Activated CD8-positive, alpha-beta T cell treated with anti-CD3 and anti-CD28 coated beads, Interleukin-2, amount 10 ng/mL, durations not matched to agents 7 days and 5 days (primary cell): ENCODE results near the gene TMPRSS6. TPM values are rescaled to one million over a fixed set of nuclear protein-coding genes. Genes with fewer than 3 reads are reported as not detected.
A peak's percentile ranks its signal among the peaks of the same experiment; 100 is the strongest.

ENCODE experiments used
- ATAC-seq: fragments of 150-1000 bp; cut with Tn5 transposase; one replicate; pipeline ENCODE4 v1.10.0; 2021; ENCODE audit warnings: moderate library complexity
- CTCF ChIA-PET: fragments of 350-600 bp; sonication (Branson Sonifier 250); formaldehyde crosslinking; loops from one replicate; lab custom pipeline; 2021; ENCODE audit warnings: antibody characterized with exemption; lab: Charles Lee
- POLR2A ChIA-PET: fragments of 350-600 bp; sonication (Branson Sonifier 250); formaldehyde crosslinking; loops from one replicate; lab custom pipeline; 2021; ENCODE audit warnings: antibody characterized with exemption; lab: Charles Lee
- DNase-seq: peaks from one replicate; pipeline ENCODE4 v3.0.0-alpha.2; 2020
- H3K27ac Mint-ChIP-seq: one replicate; pipeline ENCODE4 v1.8.0; 2021; ENCODE audit warnings: mild to moderate bottlenecking, mixed read lengths
- H3K27me3 Mint-ChIP-seq: one replicate; pipeline ENCODE4 v1.8.0; 2021; ENCODE audit warnings: low read depth, mixed read lengths
- H3K36me3 Mint-ChIP-seq: one replicate; pipeline ENCODE4 v1.8.0; 2021; ENCODE audit warnings: low read depth, mixed read lengths
- H3K4me1 Mint-ChIP-seq: one replicate; pipeline ENCODE4 v1.8.0; 2021; ENCODE audit warnings: low read depth, mixed read lengths
- H3K4me3 Mint-ChIP-seq: one replicate; pipeline ENCODE4 v1.8.0; 2021; ENCODE audit warnings: mild to moderate bottlenecking, mixed read lengths
- H3K9me3 Mint-ChIP-seq: one replicate; pipeline ENCODE4 v1.8.0; 2022; ENCODE audit warnings: mixed read lengths; ENCODE audit not compliant: insufficient read depth
- total RNA-seq, 2 experiments: library from RNA; stranded (reverse); gene quantifications; one replicate each; pipeline ENCODE4 v1.2.3, GENCODE V29; 2021

Gene TMPRSS6
- total RNA-seq, 2 experiments from 2014 or later: 1.1 TPM

- DNase-seq (peak; percentile 48), ATAC-seq (no peak)
- no peak overlapping the region for H3K4me3 Mint-ChIP-seq
- H3K36me3 Mint-ChIP-seq: peaks cover 74% of the 10 kb centered on the region
- no peaks in the 10 kb centered on the region for H3K27me3 Mint-ChIP-seq
- peaks cover 60% of the 10 kb centered on the region for H3K4me1 Mint-ChIP-seq
- ChIA-PET CTCF (interaction anchor here (0.6 to 9.9 kb wide), 16 partner anchors 11 to 122 kb away, joined by 3 to 135 read pairs (median 4); partner anchors contain the start of gene IL2RB), POLR2A (interaction anchor here (1.0 to 8.7 kb wide), 4 partner anchors 10 to 46 kb away, joined by 4 to 99 read pairs (median 11); partner anchors contain the start of gene IL2RB)
- peak overlapping the region; percentile 69 for H3K27ac Mint-ChIP-seq
- H3K9me3 Mint-ChIP-seq: no peaks in the 10 kb centered on the region
Observed at GRCh38 chr22:37126882-37127281, 17.4 kb upstream of the TMPRSS6 start.

- Mint-ChIP-seq H3K9me3 (no peaks in the 10 kb centered on the region), H3K4me3 (no peak overlapping the region), H3K36me3 (peaks cover 74% of the 10 kb centered on the region), H3K27ac (peak overlapping the region; percentile 69), H3K4me1 (peaks cover 63% of the 10 kb centered on the region), H3K27me3 (no peaks in the 10 kb centered on the region)
- POLR2A ChIA-PET: interaction anchor here (1.0 to 8.7 kb wide), 4 partner anchors 10 to 45 kb away, joined by 4 to 99 read pairs (median 11); partner anchors contain the start of gene IL2RB
- CTCF ChIA-PET: interaction anchor here (0.6 to 9.9 kb wide), 15 partner anchors 14 to 123 kb away, joined by 3 to 135 read pairs (median 4); partner anchors contain the start of gene IL2RB
- no peak for DNase-seq
- ATAC-seq: no peak
Observed at GRCh38 chr22:37126383-37126782, 16.9 kb upstream of the TMPRSS6 start.

- Mint-ChIP-seq H3K27ac (peak overlapping the region; percentile 100), H3K4me1 (peaks cover 82% of the 10 kb centered on the region), H3K4me3 (no peak overlapping the region), H3K36me3 (peaks cover 66% of the 10 kb centered on the region), H3K9me3 (no peaks in the 10 kb centered on the region), H3K27me3 (no peaks in the 10 kb centered on the region)
- ChIA-PET POLR2A (interaction anchor here (1.4 to 8.7 kb wide), 8 partner anchors 20 to 347 kb away, joined by 3 to 99 read pairs (median 14); partner anchors contain the start of genes IFT27 and IL2RB), CTCF (interaction anchor here (1.1 to 9.9 kb wide), 9 partner anchors 27 to 77 kb away, joined by 3 to 135 read pairs (median 6); partner anchors contain the start of gene IL2RB)
- DNase-seq: no peak
- ATAC-seq: no peak
Observed at GRCh38 chr22:37123649-37124048, 14.1 kb upstream of the TMPRSS6 start.

GRCh38 chr22:37122598-37123180 lies 13.2 kb upstream of the TMPRSS6 start:
- H3K36me3 Mint-ChIP-seq: peaks cover 64% of the 10 kb centered on the region
- ChIA-PET POLR2A (interaction anchor here (0.6 to 8.7 kb wide), 23 partner anchors 9 to 346 kb away, joined by 3 to 99 read pairs (median 7); partner anchors contain the start of genes IFT27, IL2RB and RAC2), CTCF (interaction anchor here (0.5 to 9.9 kb wide), 26 partner anchors 9 to 688 kb away, joined by 3 to 135 read pairs (median 4); partner anchors contain the start of genes IFT27, IL2RB, KCTD17 and NCF4)
- peak overlapping the region; percentile 78 for H3K4me3 Mint-ChIP-seq
- no peaks in the 10 kb centered on the region for H3K27me3 Mint-ChIP-seq
- H3K9me3 Mint-ChIP-seq: no peaks in the 10 kb centered on the region
- DNase-seq (no peak), ATAC-seq (no peak)
- peak overlapping the region; percentile 100 for H3K27ac Mint-ChIP-seq
- peaks cover 90% of the 10 kb centered on the region for H3K4me1 Mint-ChIP-seq

GRCh38 chr22:37121887-37122591 lies 12.5 kb upstream of the TMPRSS6 start:
- H3K4me3 Mint-ChIP-seq: peak overlapping the region; percentile 78
- peak overlapping the region; percentile 100 for H3K27ac Mint-ChIP-seq
- H3K4me1 Mint-ChIP-seq: peaks cover 90% of the 10 kb centered on the region
- peak; percentile 98 for ATAC-seq
- no peaks in the 10 kb centered on the region for H3K27me3 Mint-ChIP-seq
- H3K36me3 Mint-ChIP-seq: peaks cover 59% of the 10 kb centered on the region
- CTCF ChIA-PET: interaction anchor here (0.5 to 9.9 kb wide), 27 partner anchors 10 to 687 kb away, joined by 3 to 135 read pairs (median 4); partner anchors contain the start of genes IFT27, IL2RB, KCTD17 and NCF4
- no peaks in the 10 kb centered on the region for H3K9me3 Mint-ChIP-seq
- POLR2A ChIA-PET: interaction anchor here (0.6 to 8.7 kb wide), 28 partner anchors 8 to 345 kb away, joined by 3 to 99 read pairs (median 4); partner anchors contain the start of genes IFT27, IL2RB and RAC2
- peak; percentile 97 for DNase-seq

GRCh38 chr22:37120569-37121340 lies 11.2 kb upstream of the TMPRSS6 start:
- Mint-ChIP-seq H3K4me3 (peak overlapping the region; percentile 27), H3K9me3 (no peaks in the 10 kb centered on the region), H3K27ac (peak overlapping the region; percentile 100), H3K27me3 (no peaks in the 10 kb centered on the region), H3K4me1 (peaks cover 92% of the 10 kb centered on the region), H3K36me3 (peaks cover 50% of the 10 kb centered on the region)
- no peak for DNase-seq
- POLR2A ChIA-PET: interaction anchor here (0.6 to 8.7 kb wide), 11 partner anchors 11 to 122 kb away, joined by 3 to 99 read pairs (median 4); partner anchors contain the start of genes IL2RB and RAC2
- ATAC-seq: no peak
- CTCF ChIA-PET: interaction anchor here (0.8 to 9.9 kb wide), 9 partner anchors 11 to 78 kb away, joined by 3 to 135 read pairs (median 10); partner anchors contain the start of gene IL2RB

- peaks cover 92% of the 10 kb centered on the region for H3K4me1 Mint-ChIP-seq
- H3K36me3 Mint-ChIP-seq: peaks cover 48% of the 10 kb centered on the region
- ChIA-PET POLR2A (interaction anchor here (0.6 to 8.7 kb wide), 6 partner anchors 12 to 123 kb away, joined by 3 to 99 read pairs (median 44); partner anchors contain the start of genes IL2RB and RAC2), CTCF (interaction anchor here (0.9 to 9.9 kb wide), 5 partner anchors 40 to 80 kb away, joined by 3 to 135 read pairs (median 8); no protein-coding TSS in a partner anchor)
- DNase-seq (no peak), ATAC-seq (no peak)
- H3K9me3 Mint-ChIP-seq: no peaks in the 10 kb centered on the region
- peak overlapping the region; percentile 87 for H3K27ac Mint-ChIP-seq
- no peaks in the 10 kb centered on the region for H3K27me3 Mint-ChIP-seq
- H3K4me3 Mint-ChIP-seq: no peak overlapping the region
Observed at GRCh38 chr22:37119872-37120271, 10.4 kb upstream of the TMPRSS6 start.

GRCh38 chr22:37118083-37118482 lies 8.6 kb upstream of the TMPRSS6 start:
- Mint-ChIP-seq H3K9me3 (no peaks in the 10 kb centered on the region), H3K36me3 (peaks cover 30% of the 10 kb centered on the region), H3K4me3 (no peak overlapping the region), H3K27me3 (no peaks in the 10 kb centered on the region), H3K27ac (peak overlapping the region; percentile 48), H3K4me1 (peaks cover 78% of the 10 kb centered on the region)
- DNase-seq (no peak), ATAC-seq (no peak)
- ChIA-PET CTCF (interaction anchor here (1.2 to 9.9 kb wide), 4 partner anchors 29 to 336 kb away, joined by 3 to 135 read pairs (median 6); no protein-coding TSS in a partner anchor), POLR2A (interaction anchor here (1.1 kb wide), 1 partner anchor 38 kb away, joined by 3 read pairs; no protein-coding TSS in a partner anchor)

GRCh38 chr22:37117092-37117491 lies 7.6 kb upstream of the TMPRSS6 start:
- Mint-ChIP-seq H3K27ac (no peak overlapping the region), H3K9me3 (no peaks in the 10 kb centered on the region), H3K36me3 (peaks cover 25% of the 10 kb centered on the region), H3K4me1 (peaks cover 68% of the 10 kb centered on the region), H3K27me3 (no peaks in the 10 kb centered on the region), H3K4me3 (no peak overlapping the region)
- POLR2A ChIA-PET: interaction anchor here (1.1 kb wide), 1 partner anchor 37 kb away, joined by 3 read pairs; no protein-coding TSS in a partner anchor
- DNase-seq (no peak), ATAC-seq (no peak)
- CTCF ChIA-PET: interaction anchor here (1.2 to 2.9 kb wide), 2 partner anchors 82 to 335 kb away, joined by 3 to 8 read pairs; no protein-coding TSS in a partner anchor

- peaks cover 22% of the 10 kb centered on the region for H3K36me3 Mint-ChIP-seq
- no peak overlapping the region for H3K4me3 Mint-ChIP-seq
- ChIA-PET POLR2A (interaction anchor here (0.8 to 1.6 kb wide), 2 partner anchors 10 to 27 kb away, joined by 3 read pairs; no protein-coding TSS in a partner anchor), CTCF (interaction anchor here (1.3 to 1.6 kb wide), 2 partner anchors 16 to 24 kb away, joined by 3 to 4 read pairs; no protein-coding TSS in a partner anchor)
- ATAC-seq: peak; percentile 38
- H3K4me1 Mint-ChIP-seq: peaks cover 50% of the 10 kb centered on the region
- DNase-seq: no peak
- no peaks in the 10 kb centered on the region for H3K9me3 Mint-ChIP-seq
- H3K27me3 Mint-ChIP-seq: no peaks in the 10 kb centered on the region
- no peak overlapping the region for H3K27ac Mint-ChIP-seq
Observed at GRCh38 chr22:37115032-37115431, 5.5 kb upstream of the TMPRSS6 start.
